ENCODE data around the gene ADCYAP1R1. TPM values are rescaled to one million over a fixed set of nuclear protein-coding genes. Genes with fewer than 3 reads are reported as not detected.
A peak's percentile ranks its signal among the peaks of the same experiment; 100 is the strongest.

ADCYAP1R1 gene
- total RNA-seq, 1 donor from 2014 or later, result 7.2 TPM

GRCh38 chr7:31068006-31068675 lies 16.0 kb downstream of the ADCYAP1R1 start:
- DNase-seq (ENCODE audit: low spot score), result no peak

DNA sequence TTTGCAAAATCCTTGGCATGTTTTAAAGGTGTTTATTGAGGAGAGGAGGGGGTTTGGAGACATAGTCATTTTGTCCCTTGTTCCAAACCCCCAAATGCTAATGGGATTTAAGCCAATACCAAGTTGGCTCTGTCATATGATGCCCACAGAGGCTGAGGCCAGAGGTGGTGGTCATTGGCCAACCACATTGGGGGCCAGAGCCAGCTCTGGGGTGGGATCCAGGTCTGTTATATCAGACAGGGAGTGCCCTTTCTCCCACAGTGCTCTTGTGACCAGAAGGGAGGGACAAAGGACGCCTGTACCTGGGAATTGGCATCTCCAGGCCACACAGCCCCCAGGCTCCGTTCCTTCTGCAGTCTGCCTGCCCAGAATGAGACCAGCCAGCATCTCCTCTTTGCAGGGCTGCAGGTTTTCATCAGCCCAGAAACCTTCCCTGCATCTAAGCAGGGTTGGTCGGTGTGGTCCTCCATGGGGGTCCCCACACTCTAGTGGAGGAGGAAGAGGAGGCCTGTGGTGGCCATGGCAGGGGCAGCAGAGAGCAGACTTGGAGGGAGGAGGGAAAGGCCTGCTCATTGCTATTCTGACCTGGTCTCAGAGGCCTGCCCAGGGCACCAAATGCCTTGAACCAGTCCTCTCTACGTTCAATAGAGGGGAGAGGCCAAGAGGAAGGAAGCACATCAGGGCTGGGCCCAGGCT lies 17.9 kb downstream of the ADCYAP1R1 start:
- no peak for DNase-seq (ENCODE audit: low spot score)

DNA sequence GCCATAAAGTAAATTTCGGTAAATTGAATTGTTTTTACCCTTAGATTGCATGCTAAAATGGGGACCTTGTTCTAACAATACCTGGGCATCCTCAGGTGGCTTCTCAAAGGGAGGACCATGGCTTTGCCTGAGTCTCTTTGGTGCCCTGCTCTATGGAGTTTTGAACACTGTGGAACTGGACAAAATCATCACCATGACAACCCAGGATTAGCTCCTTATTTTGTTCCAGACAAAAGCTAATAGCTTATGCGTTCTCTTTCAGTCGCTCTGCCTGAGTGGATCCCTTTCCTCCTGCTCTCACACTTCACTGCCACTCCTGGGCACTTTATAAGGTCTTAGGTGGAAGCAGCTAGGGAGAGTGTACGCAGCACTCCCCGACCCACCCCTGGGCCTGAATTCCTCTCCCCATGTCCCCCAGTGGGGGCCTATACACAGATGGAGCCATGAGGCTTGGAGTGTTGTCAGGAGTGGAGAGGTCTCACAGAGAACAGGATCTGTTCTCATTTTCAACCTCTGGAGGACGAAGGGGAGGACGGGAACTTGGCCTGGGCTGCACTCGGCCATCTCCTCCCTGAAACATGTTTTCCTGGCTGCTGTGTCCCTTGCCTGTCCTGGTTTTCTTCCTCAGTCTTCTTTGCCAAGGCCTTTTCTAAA lies 19.0 kb downstream of the ADCYAP1R1 start:
- no peak for DNase-seq (ENCODE audit: low spot score)

DNA sequence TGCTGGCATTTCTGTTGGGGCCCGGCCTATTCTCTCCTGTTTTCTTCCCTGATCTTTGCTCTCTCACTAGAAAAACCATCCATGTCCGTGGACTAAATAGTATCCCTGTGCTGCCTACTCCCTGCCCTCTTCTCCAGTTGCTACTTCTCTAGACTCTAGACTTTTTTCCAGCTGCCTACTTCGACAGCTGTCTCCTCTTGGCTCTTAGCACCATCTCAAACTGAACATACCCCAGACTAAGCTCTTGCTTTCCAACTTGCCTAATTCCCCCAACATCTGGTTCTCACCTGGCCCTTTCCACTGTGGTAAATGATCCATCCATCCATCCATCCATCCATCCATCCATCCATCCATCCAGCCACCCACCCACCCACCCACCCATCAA lies 19.5 kb downstream of the ADCYAP1R1 start:
- no peak for DNase-seq (ENCODE audit: low spot score)

DNA sequence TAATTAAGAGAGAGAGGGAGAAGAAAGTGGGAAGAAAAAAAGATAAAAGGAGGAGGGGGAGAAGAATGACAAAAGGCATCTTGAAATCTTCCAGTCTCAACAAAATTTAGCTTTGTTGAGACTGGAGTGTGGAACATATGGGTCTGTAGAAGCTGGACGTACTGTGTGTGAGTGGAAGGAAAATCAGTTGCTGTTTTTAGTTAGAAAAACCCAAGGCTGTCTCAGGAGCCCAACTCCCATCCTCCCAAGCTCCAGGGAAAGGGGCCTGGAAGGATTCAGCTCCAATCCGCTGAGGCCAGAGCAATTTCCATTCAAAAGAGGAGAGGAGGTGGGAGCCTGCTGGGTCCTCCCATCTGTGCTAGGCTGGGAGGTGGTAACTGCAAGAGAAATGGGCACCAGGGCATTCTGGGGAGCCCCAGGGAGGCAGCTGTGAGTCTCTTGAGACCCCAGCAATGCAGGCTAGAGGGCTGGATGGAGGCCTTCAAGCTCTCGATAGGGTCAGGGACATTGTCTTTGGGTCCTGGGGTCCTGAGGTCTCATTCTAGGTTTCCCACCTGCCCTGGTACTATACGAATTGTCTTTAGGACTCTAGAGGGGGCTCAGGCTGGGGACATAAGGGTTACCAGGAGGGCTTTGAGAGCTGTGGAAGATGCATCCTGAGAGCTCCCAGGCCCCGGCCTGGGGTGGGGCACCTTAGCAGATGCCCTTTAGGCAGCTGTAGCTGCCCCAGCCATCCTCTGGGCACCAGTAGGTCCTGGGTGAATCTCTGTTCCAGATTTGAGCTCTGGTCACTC lies 21.4 kb downstream of the ADCYAP1R1 start:
- DNase-seq (ENCODE audit: low spot score), result no peak

DNA sequence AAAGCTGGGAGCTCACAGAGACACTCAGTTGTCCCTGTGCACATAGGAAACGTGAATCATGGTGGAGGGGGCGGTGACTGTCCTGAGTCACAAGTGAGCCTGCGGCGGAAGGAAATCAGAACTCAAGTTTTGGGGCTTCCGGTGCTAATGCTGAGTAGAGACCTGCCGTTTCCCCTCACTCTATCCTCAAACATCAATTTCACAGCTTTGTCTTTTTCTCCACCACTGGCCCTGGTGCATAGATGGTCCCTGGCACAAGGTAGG lies 21.9 kb downstream of the ADCYAP1R1 start:
- DNase-seq (ENCODE audit: low spot score), result no peak

DNA sequence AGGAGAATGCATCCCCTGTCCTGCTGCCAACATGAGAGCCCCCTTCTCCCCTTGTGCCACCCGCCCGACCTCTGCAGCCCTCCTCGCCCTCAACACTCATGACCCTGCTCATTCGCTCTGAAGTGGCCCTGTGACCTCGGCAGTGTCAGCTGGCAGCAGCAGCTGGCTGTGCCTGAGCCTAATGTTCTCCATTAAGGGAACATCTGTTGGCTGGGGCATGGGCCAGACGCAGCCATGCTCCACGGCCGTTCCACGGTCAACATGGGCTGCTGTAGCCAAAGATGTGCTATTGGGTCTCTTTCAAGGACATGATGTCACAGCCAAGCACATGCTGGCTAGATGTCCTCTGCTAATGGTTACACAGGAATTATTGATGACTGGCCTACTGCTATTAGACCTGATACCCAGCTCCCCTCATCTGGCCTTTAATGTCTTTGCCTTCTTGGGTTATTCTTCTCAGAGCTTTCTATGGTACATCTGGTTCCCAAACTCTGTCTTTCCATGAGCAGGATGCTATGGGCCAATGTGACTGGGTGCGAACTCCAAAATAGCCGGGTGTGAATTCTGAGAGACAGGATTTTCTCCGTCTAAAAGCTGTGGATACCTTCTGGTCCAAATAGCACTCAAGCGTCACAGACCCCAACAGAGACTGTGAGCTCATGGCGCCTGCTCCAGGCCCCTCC lies 22.4 kb downstream of the ADCYAP1R1 start:
- peak; percentile 35 for DNase-seq (ENCODE audit: low spot score)

- DNase-seq (ENCODE audit: low spot score), result no peak
These were observed 22.9 kb downstream of the ADCYAP1R1 start for GRCh38 chr7:31075086-31075405.

DNA sequence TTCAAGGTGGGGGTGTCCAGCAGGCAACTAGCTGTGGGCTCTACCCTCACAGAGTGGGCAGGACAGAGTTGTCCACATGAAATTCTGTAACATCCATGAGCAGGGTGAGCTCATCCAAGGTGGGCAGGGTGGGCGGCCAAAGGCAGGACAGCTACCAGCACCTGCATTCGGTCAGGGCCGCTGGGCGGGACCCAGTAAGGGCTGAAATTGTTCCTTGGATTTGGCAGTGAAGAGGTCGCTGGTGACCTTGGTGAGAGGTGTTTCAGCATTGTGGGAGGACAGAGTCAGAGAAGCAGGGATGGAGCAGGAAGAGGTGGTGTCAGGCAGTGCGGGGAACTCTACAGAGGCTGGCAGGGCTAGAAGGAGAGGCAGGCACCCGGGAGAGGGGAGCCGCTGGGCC lies 23.9 kb downstream of the ADCYAP1R1 start:
- no peak for DNase-seq (ENCODE audit: low spot score)

- no peak for DNase-seq (ENCODE audit: low spot score)
These were observed 24.7 kb downstream of the ADCYAP1R1 start for GRCh38 chr7:31076641-31077310.

GRCh38 chr7:31077484-31078362 lies 25.6 kb downstream of the ADCYAP1R1 start:
- DNase-seq (ENCODE audit: low spot score), result no peak

GRCh38 chr7:31078363-31078990 lies 26.4 kb downstream of the ADCYAP1R1 start:
- no peak for DNase-seq (ENCODE audit: low spot score)

DNA sequence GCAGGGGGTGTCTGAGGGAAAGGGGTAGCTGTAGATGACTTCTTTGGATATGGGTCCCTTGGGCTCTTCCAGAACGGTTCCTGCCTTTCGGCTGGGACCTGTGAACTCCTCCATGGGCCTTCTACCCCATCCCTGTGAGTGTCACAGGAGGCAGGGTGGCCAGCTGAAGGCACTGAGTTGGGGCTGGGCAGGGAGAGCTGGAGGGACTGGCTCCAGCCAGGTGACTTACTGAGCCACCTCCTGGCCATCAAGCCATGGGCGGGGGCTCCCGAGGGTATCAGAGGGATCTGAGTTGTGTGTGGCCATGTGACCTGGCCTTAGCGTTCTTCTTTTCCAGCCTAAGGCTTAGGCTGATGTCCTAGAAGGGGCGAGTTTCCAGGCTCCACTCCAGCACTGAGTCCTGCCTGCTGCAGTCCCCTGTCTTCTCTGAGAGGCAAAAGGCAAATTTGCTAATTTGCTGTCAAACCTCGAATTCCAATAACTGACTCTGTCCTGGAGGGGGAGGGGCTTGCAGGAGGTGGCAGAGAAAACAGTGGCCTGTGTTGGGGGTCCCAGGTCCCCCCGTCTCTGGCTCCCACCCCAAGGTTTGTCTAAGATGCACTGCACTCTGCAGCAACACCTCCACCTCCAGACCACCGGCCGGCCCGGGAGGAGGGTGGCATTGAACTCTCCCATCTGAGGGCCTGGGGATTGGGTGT lies 27.2 kb downstream of the ADCYAP1R1 start:
- no peak for DNase-seq (ENCODE audit: low spot score)

GRCh38 chr7:31079824-31080511 lies 27.9 kb downstream of the ADCYAP1R1 start:
- no peak for DNase-seq (ENCODE audit: low spot score)

GRCh38 chr7:31080763-31081162 lies 28.7 kb downstream of the ADCYAP1R1 start:
- no peak for DNase-seq (ENCODE audit: low spot score)

- DNase-seq (ENCODE audit: low spot score), result no peak
These were observed 29.9 kb downstream of the ADCYAP1R1 start for GRCh38 chr7:31082017-31082416.

GRCh38 chr7:31082447-31082846 lies 30.3 kb downstream of the ADCYAP1R1 start:
- no peak for DNase-seq (ENCODE audit: low spot score)

DNA sequence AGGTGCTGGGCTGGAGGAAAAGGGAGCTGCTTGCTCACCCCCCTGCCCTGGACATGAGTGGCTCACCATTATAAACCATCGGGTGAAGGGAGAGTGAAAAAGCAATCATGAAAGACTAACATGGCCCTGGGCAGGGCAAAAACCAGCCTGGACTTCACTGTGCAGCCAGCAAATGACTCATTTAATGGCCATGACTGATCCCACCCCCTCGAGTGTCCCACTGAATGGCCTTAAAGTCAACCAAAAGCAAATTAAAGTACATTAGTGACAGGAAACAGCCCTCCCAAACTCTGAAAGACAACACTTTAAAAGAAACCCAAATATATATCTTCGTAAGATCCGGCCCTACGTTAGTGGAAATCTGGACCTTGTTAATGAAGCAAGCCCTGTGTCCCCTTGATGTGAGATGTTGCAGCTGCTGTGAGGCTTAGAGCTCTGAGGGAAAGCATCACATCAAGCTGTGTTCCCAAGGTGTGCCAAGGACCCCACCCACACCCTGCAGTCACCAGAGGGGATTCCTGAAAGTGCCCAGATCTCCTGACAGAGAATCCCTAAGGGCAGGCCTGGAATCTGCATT lies 31.2 kb downstream of the ADCYAP1R1 start:
- no peak for DNase-seq (ENCODE audit: low spot score)

Measured in mucosa of gallbladder (tissue), 1 donor.